Body of pancreas (tissue), 4 donors: ENCODE measurements around the gene EXOC3.

Experiments
- CTCF ChIP-seq, 7 experiments: fragments of 450-650 bp in 4 of 7; fragments of 200-600 bp in 3 of 7; sonication (generic) in 3 of 7; IDR thresholded peaks; one replicate each; pipeline ENCODE4 v1.5.1; 2016 to 2019; ENCODE audit warnings: antibody characterized with exemption in 7 of 7
- POLR2A ChIP-seq, 3 donors: fragments of 450-650 bp; IDR thresholded peaks; one replicate each; pipeline ENCODE4 v1.6.1; 2016; ENCODE audit warnings: antibody characterized with exemption in 3 of 3, mild to moderate bottlenecking in 2 of 3

DNA sequence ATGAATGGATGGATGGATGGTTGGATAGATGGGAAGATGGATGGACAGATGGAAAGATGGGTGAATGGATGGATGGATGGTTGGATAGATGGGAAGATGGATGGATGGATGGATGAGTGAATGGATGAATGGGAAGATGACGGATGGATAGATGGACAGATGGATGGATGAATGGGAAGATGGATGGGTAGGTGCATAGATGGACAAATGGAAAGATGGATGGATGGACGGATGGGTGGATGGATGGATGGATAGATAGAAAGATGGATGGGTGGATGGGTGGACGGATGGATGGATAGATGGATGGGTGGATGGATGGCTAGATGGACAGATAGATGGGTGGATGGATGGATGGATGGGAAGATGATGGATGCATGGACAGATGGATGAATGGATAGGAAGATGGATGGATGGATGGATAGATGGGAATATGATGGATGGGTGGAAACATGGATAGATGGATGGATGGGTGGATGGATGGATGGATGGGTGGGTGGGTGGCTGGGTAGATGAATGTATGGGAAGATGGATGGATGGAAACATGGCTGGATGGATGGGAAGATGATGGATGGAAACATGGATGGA is 16.5 kb upstream of the EXOC3 start:
- TF ChIP-seq CTCF (IDR thresholded peaks at IDR 0.05), result no peak
- TF ChIP-seq POLR2A (IDR thresholded peaks at IDR 0.05), result no peak
